ENCODE measurements around the gene KIRREL3.

Gene KIRREL3

DNA sequence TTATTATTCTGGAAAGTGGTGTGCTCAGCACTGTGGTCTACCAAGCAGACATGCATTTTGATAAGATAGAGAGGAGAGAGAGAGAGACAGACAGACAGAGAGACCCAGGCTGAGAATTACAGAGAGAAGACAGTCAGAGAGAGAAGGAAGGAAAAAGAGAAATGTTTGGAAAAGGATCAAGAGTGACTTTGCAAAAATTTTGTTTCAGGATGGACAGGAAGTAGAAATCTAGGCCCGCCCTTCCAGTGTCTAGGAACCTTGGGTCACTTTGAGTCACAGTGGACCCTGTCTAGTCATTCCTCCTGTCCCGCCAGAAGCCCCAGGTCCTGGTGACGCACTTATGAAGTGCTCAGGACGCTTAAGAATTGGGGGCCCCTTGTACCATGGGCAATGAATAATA is 478.4 kb downstream of the KIRREL3 start:
- DNase-seq = no peak

DNA sequence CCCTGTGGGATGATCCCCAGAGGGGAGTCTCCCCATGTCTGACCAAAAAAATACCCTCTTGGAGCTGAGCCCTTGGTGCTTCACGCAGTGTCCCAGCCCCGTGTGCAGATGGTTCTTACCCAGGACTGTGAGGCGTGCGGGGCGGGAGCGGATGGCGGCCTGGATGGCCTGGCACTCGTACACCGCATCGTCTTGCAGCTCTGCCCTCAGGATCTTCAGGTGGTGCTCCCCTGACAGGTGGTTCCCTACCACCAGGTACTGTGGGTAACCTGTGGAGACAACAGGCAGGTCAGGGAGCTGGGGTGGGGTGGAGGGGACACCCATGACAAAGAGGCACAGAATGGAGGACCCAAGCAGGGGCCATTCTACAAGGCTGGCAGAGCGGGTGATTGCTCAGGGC is 479.4 kb downstream of the KIRREL3 start:
- DNase-seq = no peak

DNA sequence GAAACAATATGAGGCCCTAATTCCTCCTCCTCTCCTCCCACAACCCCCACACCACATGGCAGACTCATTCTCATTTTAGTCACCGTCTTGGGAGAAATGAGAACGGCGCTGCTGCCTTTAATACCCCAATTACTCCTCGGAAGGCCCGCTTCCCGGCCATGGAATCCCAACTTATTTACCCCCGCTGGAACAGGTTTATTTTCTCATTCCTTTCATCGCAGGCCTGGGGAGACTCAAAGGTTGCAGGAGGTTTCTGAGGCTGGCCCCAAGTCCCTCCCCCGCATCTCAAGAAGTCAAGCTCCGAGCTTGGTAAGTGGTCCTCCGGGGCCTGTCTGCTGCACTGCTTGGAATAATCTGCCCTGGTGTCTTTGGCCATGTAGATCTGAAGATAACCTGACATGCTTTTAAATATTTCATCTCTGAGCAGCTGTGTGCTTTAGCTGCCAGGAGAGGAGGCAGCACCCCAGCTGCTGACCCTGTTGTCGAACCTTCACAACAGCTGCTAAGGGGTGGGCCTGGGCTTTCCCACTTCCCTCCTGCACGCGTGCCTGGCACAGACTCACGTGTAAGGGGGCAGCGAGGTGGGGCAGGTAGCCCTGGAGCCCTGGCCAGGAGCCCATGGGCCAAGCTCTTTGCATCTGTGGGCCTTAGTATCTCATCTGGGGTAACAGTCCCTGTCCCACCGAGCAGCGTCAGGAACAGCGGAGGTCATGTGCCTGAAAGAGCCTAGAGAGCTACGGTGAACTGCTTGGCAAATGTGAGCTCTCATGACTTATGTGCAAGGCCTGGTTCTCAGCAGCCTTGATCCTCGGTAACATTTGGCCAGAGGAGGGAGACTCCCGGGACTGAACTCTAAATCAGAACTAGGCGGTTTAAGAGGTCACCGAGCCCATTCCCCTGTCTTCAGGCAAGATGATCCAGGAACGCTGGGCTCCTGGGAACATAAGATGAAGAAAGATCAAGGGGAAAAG is 480.5 kb downstream of the KIRREL3 start:
- no peak for DNase-seq

DNA sequence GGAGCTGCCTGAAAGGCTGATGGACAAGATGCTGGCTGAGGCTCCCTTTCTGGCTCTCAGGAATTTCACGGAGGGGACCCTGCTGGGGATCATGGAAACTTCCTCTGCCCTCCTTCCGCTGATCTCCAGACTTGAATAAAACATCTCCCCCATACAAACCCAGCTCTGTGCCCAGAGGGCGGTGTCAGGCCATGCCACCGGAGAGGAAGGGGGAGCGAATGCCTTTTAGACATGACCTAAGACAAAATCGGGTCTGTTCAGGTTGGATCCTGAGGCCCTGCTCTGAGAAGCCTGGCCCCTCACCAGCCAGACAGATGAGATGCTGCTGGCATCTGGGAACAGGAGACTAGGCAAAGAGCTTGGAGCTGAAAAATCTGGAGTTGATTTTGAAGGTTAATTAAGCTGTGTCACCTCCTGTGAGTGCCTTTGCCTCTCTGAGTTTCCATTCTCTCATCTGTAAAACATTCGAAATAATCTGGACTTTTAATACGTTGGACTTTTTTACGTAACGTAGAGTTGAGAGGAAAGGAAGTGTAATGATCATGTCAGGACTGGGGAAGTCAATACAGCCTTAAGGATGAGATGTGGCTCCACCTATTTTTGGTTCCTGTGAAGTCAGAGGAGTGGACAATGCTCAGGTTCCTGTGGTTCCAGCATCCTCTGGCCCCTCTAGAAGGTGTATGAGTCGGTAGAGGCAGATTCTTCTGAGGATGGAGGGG is 481.4 kb downstream of the KIRREL3 start:
- DNase-seq = no peak

DNA sequence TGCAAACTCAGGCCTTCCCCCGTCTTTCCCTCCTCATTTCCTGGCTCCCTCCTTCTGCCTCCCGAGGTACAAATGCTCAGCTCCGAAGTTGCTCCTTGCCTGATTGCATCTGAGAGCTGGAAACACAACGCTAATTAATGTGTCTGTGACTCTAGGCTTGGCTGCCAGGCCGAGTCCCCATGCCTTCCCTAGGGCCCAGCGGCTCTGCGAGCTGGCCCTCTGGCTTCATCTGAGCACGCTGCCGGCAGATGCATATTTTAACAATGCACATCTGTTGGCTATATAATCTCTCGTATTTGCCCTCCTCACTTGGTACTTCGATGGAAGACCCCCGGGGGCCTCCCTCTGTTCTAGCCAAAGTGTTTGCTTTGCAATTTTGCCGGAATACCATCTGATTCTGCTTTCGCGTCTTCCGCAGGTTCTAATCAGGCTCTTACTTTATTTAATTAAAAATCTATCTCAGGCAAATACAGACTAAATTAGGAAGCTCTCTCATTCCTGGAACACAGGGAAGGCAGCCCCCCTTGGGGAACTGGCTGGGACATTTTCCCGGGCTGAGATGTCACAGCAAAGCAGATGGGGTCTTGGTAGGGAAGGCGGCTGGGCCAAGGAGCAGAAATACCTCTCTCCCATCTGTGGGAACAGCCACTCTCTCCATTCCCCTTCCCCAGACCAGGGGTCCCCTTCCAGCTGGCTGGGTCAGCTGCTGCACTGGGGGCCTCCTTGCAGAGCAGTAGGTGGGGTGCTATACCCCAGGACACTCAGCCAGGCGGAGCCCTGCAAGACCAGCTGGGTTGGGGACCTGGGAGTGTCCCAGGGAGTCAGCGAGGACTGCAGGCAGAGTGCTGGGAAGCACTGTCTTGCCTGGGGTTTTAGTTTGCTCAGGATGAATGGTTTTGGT is 482.2 kb downstream of the KIRREL3 start:
- DNase-seq = no peak

DNA sequence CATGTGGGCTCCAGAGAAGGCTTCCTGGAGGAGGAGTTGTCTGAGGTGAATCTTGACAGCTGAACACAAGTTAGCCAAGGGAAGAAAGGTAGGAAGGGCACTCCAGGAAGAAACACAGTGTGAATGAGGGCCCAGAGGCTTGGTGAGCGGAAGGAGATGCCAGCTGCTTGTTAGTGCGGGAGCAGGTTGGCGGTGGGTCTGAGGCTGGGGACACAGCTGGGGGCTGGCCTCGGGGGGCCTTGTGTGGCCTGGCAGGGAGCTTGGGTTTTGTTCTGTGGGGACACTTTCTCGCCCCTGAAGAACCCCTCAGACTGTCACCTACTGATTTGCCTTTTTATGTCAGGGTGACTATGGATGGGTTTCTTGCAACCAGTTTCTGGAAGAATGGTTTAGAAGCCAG is 485.1 kb downstream of the KIRREL3 start:
- DNase-seq = no peak

DNA sequence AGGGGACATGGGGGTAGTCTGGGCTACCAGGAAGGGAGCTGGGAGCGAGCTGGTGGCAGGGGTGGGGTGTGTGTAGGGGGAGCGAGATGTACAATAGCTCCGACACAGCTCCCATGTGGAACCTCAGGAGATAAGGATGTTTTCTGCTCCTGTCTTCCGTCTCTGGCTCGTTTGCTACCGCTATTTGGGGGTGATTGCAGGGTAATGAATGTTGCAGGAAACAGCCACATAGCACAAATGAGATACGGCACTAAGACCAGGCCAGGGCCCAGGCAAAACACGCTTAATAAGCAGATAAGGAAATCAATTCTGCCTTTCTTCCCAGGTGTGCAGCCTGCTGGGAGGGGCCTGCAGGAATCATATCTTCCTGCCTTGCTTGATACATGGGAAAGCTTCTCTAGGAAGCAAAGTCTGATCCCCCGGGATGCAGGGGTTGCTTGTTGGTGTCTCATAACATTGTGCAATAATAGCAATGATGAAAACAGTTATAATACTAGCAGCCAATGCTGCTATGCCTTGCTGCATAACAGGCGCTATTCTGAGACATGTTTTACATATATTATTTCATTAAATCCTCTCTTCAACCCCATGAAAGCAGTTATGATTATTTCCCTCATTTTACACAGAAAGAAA is 486.4 kb downstream of the KIRREL3 start:
- DNase-seq = no peak

DNA sequence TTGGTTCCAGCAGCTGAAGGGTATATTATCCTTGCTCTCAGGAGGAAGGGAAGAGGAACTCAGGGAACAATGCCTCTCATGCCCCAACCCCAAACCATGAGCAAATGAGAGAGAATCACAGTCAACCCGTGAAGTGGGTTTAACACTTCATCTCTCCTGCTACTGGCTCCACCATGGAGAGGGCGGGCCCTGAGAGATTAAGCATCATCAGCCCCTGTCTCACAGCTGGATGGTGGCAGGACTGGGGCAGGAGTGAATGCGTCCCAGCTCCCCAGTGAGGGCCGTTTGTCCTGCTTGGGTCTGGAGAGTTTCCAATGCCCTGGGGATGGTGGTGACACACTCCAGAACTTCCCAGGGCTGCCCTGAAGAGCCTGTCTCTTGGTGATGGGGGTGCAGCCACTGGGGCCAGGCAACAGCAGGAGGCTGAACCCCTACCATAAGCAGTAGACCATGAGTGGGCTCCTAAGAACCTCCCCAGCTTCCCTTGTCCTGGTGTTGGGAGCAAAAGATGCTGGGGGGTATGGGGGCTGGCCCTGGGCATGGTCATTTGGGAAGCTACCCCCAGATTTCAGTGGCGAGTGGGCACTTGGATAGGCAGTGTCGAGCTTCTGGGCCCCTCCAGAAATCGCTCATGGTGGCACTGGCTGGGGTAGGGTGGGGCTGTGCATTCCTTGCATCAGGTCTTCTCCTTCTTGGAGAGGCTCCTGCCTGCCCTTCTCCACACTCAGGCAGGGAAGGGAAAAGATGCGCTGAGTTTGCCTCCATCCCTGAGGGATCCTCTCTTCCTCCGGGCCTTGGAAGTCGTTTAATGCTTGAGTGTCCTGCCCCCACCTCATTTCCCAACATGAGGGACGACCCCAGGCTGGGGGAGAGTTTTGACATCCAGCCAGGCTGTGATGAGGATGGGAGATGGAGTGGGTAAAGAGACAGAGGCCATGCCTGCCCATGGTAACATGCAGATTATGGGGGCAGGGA is 487.5 kb downstream of the KIRREL3 start:
- no peak for DNase-seq

DNA sequence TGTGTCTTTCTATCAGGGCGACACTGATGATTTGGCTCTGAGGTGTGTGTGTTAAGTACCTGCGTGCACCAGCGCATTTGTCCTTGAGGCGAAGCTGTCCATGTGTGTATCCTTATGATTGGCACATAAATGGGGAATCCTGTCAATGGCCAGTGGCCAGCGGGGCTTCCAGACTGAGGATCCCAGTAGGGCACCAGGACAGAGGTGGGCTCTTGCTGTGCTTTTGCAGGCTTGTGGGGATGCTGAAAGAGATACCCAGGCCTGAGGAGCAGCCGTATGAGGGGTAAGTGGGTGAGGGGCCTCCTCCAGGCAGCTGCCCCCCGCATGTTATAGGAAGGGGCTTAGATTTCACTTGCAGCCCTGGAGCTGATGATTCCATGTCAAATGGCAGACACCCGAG is 488.3 kb downstream of the KIRREL3 start:
- DNase-seq = no peak

DNA sequence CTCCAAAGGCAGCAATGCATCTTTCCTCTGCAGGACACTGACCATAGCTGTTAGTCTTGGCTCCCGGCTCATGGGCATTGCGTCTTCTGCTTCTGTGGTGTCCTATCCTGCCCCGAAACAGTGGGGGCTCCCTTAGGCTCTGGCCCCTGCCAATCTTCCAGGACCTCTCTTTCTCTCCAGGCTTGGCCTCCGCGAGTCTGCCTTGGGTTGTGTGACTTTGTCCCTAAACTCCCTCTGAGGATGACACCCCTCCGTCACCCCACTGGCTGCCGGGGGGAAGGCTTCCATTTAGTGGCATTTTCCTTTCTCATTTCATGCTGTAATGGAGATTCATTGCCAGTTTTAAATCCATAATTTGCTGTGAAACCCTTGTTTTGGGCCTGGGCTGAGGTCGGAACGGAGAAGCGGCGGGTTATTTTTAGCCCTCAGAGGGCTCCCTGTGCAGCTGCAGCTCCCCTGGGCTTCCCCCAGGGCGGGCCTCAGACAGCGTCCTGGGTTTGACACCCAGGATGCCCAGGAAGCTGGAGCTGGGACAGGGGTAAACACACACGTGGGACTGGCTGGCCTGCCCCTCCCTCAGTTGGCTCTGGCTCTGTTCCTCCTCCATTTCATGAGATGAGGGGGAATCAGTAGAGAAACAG is 489.0 kb downstream of the KIRREL3 start:
- no peak for DNase-seq

DNA sequence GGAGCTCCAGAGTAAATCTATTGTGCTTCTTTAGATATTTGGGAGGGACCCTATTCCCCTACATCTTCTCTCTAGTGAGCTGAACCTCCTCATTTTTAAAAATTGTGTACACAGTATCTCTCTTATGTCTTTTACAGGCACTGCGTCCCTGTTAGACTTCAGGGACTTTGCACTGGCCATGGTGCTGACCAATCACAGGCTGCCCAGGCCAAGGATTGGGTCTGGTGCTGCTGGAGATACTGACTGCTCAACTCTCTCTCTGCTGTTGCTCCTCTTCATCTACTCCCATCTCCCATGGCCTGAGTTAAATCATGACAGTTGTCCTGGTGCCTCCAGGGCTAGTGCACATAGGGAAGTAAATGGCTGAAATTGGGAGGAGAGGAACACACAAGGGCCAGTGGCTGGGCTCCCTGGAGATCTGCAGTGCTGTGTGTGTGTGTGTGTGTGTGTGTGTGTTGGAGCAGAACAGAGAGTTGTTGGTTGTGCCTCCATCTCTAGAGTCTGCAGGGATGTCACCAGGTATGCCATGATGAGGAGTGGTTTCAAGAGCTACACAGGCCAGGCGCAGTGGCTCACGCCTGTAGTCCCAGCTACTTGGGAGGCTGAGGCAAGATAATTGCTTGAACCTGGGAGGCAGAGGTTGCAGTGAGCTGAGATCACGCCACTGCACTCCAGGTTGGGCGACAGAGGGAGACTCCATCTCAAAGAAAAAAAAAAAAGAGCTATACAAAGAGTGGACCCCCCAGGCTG is 489.8 kb downstream of the KIRREL3 start:
- no peak for DNase-seq

DNA sequence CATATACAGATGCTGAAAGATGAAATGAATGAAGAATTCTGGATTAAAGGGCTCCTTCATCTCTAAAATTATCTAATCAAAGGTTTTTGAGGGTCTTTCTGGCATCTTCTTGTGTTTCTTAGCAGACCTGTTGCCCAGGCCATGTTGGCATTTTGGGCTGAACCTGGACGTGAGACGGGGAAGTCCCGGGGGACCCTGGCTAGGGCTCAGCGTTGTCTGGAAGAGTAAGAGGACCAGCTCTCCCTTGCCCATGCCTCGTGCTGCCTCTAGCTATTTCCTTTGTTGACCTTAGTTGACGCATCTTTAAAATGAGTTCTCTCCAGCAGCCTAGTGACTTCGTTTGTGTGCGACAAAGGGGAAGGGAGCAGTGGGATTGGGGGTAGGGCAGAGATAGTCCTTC is 492.9 kb downstream of the KIRREL3 start:
- DNase-seq = no peak

DNA sequence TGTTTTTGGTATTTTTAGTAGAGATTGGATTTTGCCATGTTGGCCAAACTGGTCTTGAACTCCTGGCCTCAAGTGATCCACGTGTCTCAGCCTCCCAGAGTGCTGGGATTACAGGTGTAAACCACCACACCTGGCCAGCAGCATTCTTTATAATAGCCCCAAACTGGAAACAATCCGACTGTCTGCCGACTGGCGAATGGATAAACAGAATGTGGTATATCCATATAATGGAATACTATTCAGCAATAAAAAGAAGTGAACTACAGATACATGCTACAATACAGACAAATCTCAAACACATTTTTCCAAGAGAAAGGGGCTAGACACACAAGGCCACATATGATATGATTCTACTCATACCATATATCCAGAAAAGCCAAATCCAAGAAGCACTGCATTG is 493.8 kb downstream of the KIRREL3 start:
- no peak for DNase-seq

DNA sequence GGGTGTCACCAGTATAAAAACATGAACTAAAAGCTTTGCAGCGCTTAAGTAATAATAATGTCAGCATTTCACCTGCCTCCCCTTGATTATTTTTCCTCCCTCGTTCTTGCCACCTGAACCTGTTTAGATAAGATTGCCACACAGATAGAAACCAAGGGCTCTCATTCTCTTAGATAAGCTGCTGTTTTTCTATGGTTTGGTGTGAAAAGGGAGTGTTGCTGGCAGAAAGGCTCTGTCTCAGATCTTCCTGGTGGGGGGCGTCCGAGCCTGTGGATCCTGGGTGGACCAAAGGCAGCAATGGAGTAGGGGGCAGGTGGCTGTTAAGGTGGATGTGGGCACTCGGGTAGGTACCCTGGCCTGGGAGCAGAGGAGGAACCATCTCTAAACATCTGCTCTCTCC is 497.6 kb downstream of the KIRREL3 start:
- DNase-seq = no peak

DNA sequence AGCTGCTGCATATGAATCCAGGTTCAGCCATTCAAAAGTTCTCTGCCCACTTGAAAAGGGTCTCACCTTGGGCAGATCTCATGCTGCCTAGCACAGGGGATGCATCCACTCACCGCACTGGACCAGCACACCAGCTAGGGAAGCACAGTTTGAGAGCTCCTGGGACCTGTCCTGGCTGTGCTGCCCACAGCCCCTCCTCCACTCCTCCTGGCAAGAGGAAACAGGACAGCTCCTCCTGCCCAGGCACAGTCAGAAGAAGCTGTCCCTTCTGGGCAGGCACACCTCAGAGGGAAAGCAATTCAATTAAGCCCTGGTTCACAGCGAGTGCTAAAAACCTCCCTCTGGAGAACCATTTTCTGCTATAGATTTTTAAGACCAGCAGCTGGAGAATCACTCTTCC is 498.4 kb downstream of the KIRREL3 start:
- DNase-seq = no peak

DNA sequence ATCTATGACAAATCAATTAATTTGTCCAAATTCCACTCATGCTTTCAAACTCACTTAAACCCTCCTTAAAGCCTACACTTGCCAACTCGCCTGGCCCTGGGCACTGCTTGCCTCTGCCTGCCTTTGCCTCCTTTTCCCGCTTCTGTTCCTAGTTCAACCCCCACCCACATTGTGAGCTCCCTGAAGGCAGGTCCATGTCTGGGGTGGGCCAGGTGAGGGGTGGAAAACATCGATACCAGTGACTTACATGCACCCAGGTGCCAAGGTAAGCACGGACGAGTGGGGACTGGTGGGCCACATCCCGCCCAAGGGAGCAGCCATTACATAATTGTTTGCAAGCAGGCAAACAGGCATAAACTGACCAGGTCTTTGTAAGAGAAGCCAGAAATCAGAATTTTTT is 498.9 kb downstream of the KIRREL3 start:
- DNase-seq = no peak

DNA sequence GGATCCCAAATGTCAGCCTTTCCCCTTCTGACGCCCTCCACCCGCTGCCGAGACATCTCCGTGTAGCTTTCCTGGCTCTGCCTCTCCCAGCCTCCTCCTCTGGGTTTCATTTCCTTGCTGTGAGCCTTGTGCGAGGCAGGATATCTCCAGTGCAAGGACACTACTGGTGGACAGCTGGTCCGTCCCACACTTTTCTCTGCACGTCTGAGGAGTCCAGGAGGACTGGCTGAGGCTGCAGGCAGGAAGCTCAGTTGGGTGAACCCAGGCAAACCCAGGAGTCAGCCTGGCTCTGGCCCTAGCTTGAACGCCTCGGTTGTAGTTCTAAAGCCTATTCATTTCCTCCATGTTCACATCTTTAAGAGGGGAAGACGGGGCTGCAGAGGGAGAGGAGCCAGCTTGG is 499.6 kb downstream of the KIRREL3 start:
- no peak for DNase-seq

DNA sequence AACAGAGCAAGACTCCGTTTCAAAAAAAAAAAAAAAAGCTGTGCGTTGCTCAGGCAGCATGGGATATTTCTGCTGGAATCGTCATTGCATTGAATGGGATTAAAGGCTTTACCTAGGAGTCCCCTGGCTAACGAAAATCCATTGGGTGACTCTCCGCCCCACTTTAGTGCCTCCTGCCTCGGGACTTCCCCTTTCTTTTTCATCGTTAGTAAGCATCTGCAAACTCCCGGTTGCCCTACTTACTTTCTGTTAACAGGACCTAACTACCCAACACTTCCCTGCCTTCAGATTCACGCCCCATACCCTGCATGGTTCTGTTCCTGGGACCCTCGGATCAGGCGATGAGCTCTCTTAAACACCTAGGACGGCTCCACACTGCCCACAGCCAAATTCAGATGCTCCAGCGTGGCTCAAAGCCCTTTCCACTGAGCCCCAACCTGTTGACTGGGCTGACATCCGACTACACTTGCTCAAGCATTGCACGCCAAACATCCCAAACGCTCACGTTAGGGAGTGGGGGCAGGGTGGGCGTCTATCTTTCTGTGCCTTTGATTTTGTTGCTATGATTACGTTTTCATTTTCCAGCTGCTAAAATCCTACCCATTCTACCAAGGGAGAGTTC is 501.3 kb downstream of the KIRREL3 start:
- DNase-seq = no peak

DNA sequence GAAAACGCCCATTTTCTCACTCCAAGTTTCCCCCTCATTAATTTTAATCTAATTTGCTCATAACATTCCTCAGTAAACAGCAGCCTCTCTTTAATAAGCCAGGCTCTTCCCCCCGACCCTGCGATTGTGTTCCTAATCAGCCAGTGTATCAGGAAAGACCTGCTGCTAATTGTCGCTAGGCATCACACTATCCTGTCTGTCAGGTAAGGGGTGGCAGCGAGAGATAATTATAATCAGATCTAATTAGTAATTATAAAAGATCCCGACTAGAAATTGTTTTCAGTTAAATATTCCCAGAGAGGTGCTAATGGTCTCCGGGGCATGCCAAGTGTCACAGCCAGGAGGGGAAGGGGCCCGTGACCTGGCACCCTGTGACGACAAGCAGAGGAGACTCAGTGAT is 502.3 kb downstream of the KIRREL3 start:
- no peak for DNase-seq

Data from hematopoietic multipotent progenitor cell treated with erythropoietin and hydrocortisone succinate and interleukin-3 and kit ligand, for 8 days (in vitro differentiated cells).